Stomach (tissue), 4 donors: ENCODE data around the gene LYL1.

Source experiments
- CTCF ChIP-seq, 7 experiments: fragments of 450-650 bp in 4 of 7; fragments of 200-600 bp in 3 of 7; sonication (generic) in 3 of 7; IDR thresholded peaks; one replicate each; pipeline ENCODE4 v1.5.1; 2016 to 2019; ENCODE audit warnings: antibody characterized with exemption in 7 of 7, control low read depth in 2 of 7, mild to moderate bottlenecking in 1 of 7
- EP300 ChIP-seq: sonication (generic); formaldehyde crosslinking; IDR thresholded peaks from one replicate; pipeline ENCODE4 v1.6.1; 2017; ENCODE audit warnings: antibody characterized with exemption
- POLR2A ChIP-seq, 4 donors: fragments of 450-650 bp; IDR thresholded peaks; one replicate each; pipeline ENCODE4 v1.6.1; 2016; ENCODE audit warnings: antibody characterized with exemption in 4 of 4, control low read depth in 2 of 4, mild to moderate bottlenecking in 1 of 4, moderate library complexity in 1 of 4
- POLR2AphosphoS5 ChIP-seq, 3 donors: sonication (generic); formaldehyde crosslinking; IDR thresholded peaks; one replicate each; pipeline ENCODE4 v1.6.1; 2016; ENCODE audit warnings: antibody characterized with exemption in 3 of 3

GRCh38 chr19:13151605-13152355, 49.1 kb upstream of the LYL1 start:
- TF ChIP-seq CTCF (IDR thresholded peaks at IDR 0.05) (no peak), EP300 (peak; percentile 44), POLR2AphosphoS5 (IDR thresholded peaks at IDR 0.05) (peak; percentile 98 to 100 (median 99)), POLR2A (IDR thresholded peaks at IDR 0.05) (peak in 2 of 4 donors; percentile 94)
